ENCODE results near the gene GPR132. TPM values are rescaled to one million over a fixed set of nuclear protein-coding genes. Genes with fewer than 3 reads are reported as not detected.

GPR132 gene
- total RNA-seq, 1 experiment from 2014 or later: not detected

GRCh38 chr14:105069871-105070759, 4.9 kb upstream of the GPR132 start:
- Histone ChIP-seq H3K4me2 (ENCODE audit: low read depth, low read length, poor library complexity, severe bottlenecking) (no peak overlapping the region), H3K4me3 (ENCODE audit: low read length) (no peak overlapping the region), H3K9me2 (replicated peaks; ENCODE audit: insufficient read depth, low read length) (no peaks in the 10 kb centered on the region), H3K4me1 (ENCODE audit: low read length) (peaks cover 4% of the 10 kb centered on the region; the same call in 1 of the 2 replicates), H3K9ac (ENCODE audit: low read length) (no peak overlapping the region), H3K27ac (ENCODE audit: low read length) (no peak overlapping the region), H3K27me3 (ENCODE audit: low read length) (no peaks in the 10 kb centered on the region; the same call in 1 of the 2 replicates), H3K36me3 (ENCODE audit: insufficient read depth, low read length) (no peaks in the 10 kb centered on the region), H4K20me1 (ENCODE audit: insufficient read depth, low read depth, low read length) (no peaks in the 10 kb centered on the region; the same call in 1 of the 2 replicates), H3K79me2 (ENCODE audit: low read length) (no peaks in the 10 kb centered on the region), H2AFZ (ENCODE audit: low read length) (no peak overlapping the region), H3K9me3 (ENCODE audit: low read length) (no peaks in the 10 kb centered on the region)
- DNase-seq: no peak

GRCh38 chr14:105069522-105069870, 4.3 kb upstream of the GPR132 start:
- no peaks in the 10 kb centered on the region for H3K9me3 ChIP-seq (ENCODE audit: low read length)
- no peaks in the 10 kb centered on the region for H3K9me2 ChIP-seq (replicated peaks; ENCODE audit: insufficient read depth, low read length)
- H3K4me3 ChIP-seq (ENCODE audit: low read length): no peak overlapping the region
- H3K79me2 ChIP-seq (ENCODE audit: low read length): no peaks in the 10 kb centered on the region
- H3K4me1 ChIP-seq (ENCODE audit: low read length): peaks cover 4% of the 10 kb centered on the region; the same call in 1 of the 2 replicates
- no peak overlapping the region for H2AFZ ChIP-seq (ENCODE audit: low read length)
- no peak for DNase-seq
- H3K4me2 ChIP-seq (ENCODE audit: low read depth, low read length, poor library complexity, severe bottlenecking): no peak overlapping the region
- H3K36me3 ChIP-seq (ENCODE audit: insufficient read depth, low read length): no peaks in the 10 kb centered on the region
- no peak overlapping the region for H3K9ac ChIP-seq (ENCODE audit: low read length)
- no peak overlapping the region for H3K27ac ChIP-seq (ENCODE audit: low read length)
- H4K20me1 ChIP-seq (ENCODE audit: insufficient read depth, low read depth, low read length): no peaks in the 10 kb centered on the region; the same call in 1 of the 2 replicates
- no peaks in the 10 kb centered on the region; the same call in 1 of the 2 replicates for H3K27me3 ChIP-seq (ENCODE audit: low read length)

- no peak overlapping the region for H3K27ac ChIP-seq (ENCODE audit: low read length)
- H3K9ac ChIP-seq (ENCODE audit: low read length): no peak overlapping the region
- H4K20me1 ChIP-seq (ENCODE audit: insufficient read depth, low read depth, low read length): no peaks in the 10 kb centered on the region; the same call in 1 of the 2 replicates
- no peak overlapping the region for H3K4me3 ChIP-seq (ENCODE audit: low read length)
- H3K79me2 ChIP-seq (ENCODE audit: low read length): no peaks in the 10 kb centered on the region
- no peak for DNase-seq
- H3K4me1 ChIP-seq (ENCODE audit: low read length): peaks cover 4% of the 10 kb centered on the region; the same call in 1 of the 2 replicates
- no peak overlapping the region for H3K4me2 ChIP-seq (ENCODE audit: low read depth, low read length, poor library complexity, severe bottlenecking)
- H3K27me3 ChIP-seq (ENCODE audit: low read length): no peaks in the 10 kb centered on the region; the same call in 1 of the 2 replicates
- no peaks in the 10 kb centered on the region for H3K9me3 ChIP-seq (ENCODE audit: low read length)
- no peaks in the 10 kb centered on the region for H3K36me3 ChIP-seq (ENCODE audit: insufficient read depth, low read length)
- H3K9me2 ChIP-seq (replicated peaks; ENCODE audit: insufficient read depth, low read length): no peaks in the 10 kb centered on the region
- H2AFZ ChIP-seq (ENCODE audit: low read length): no peak overlapping the region
Observed at GRCh38 chr14:105068818-105069217, 3.6 kb upstream of the GPR132 start.

- H3K9me3 ChIP-seq (ENCODE audit: low read length): no peaks in the 10 kb centered on the region
- peaks cover 4% of the 10 kb centered on the region; the same call in 1 of the 2 replicates for H3K4me1 ChIP-seq (ENCODE audit: low read length)
- no peak overlapping the region for H3K27ac ChIP-seq (ENCODE audit: low read length)
- H4K20me1 ChIP-seq (ENCODE audit: insufficient read depth, low read depth, low read length): no peaks in the 10 kb centered on the region; the same call in 1 of the 2 replicates
- no peak for DNase-seq
- no peak overlapping the region for H3K4me2 ChIP-seq (ENCODE audit: low read depth, low read length, poor library complexity, severe bottlenecking)
- no peaks in the 10 kb centered on the region; the same call in 1 of the 2 replicates for H3K27me3 ChIP-seq (ENCODE audit: low read length)
- no peaks in the 10 kb centered on the region for H3K79me2 ChIP-seq (ENCODE audit: low read length)
- no peak overlapping the region for H3K4me3 ChIP-seq (ENCODE audit: low read length)
- no peak overlapping the region for H3K9ac ChIP-seq (ENCODE audit: low read length)
- H2AFZ ChIP-seq (ENCODE audit: low read length): no peak overlapping the region
- H3K9me2 ChIP-seq (replicated peaks; ENCODE audit: insufficient read depth, low read length): no peaks in the 10 kb centered on the region
- no peaks in the 10 kb centered on the region for H3K36me3 ChIP-seq (ENCODE audit: insufficient read depth, low read length)
Observed at GRCh38 chr14:105067969-105068301, 2.7 kb upstream of the GPR132 start.

GRCh38 chr14:105067140-105067968, 2.1 kb upstream of the GPR132 start:
- Histone ChIP-seq H3K9me3 (ENCODE audit: low read length) (no peaks in the 10 kb centered on the region), H3K36me3 (ENCODE audit: insufficient read depth, low read length) (no peaks in the 10 kb centered on the region), H3K4me1 (ENCODE audit: low read length) (peaks cover 4% of the 10 kb centered on the region; the same call in 1 of the 2 replicates), H2AFZ (ENCODE audit: low read length) (no peak overlapping the region), H4K20me1 (ENCODE audit: insufficient read depth, low read depth, low read length) (no peaks in the 10 kb centered on the region; the same call in 1 of the 2 replicates), H3K27me3 (ENCODE audit: low read length) (no peaks in the 10 kb centered on the region; the same call in 1 of the 2 replicates), H3K79me2 (ENCODE audit: low read length) (no peaks in the 10 kb centered on the region), H3K9ac (ENCODE audit: low read length) (no peak overlapping the region), H3K9me2 (replicated peaks; ENCODE audit: insufficient read depth, low read length) (no peaks in the 10 kb centered on the region), H3K27ac (ENCODE audit: low read length) (no peak overlapping the region), H3K4me3 (ENCODE audit: low read length) (no peak overlapping the region), H3K4me2 (ENCODE audit: low read depth, low read length, poor library complexity, severe bottlenecking) (no peak overlapping the region)
- no peak for DNase-seq

GRCh38 chr14:105066240-105067071, 1.2 kb upstream of the GPR132 start:
- no peak overlapping the region for H3K27ac ChIP-seq (ENCODE audit: low read length)
- no peak for DNase-seq
- no peaks in the 10 kb centered on the region for H4K20me1 ChIP-seq (ENCODE audit: insufficient read depth, low read depth, low read length)
- no peak overlapping the region for H3K4me2 ChIP-seq (ENCODE audit: low read depth, low read length, poor library complexity, severe bottlenecking)
- no peak overlapping the region for H3K4me3 ChIP-seq (ENCODE audit: low read length)
- no peaks in the 10 kb centered on the region for H3K79me2 ChIP-seq (ENCODE audit: low read length)
- H3K36me3 ChIP-seq (ENCODE audit: insufficient read depth, low read length): no peaks in the 10 kb centered on the region
- H3K9me2 ChIP-seq (replicated peaks; ENCODE audit: insufficient read depth, low read length): no peaks in the 10 kb centered on the region
- H3K4me1 ChIP-seq (ENCODE audit: low read length): peaks cover 4% of the 10 kb centered on the region; the same call in 1 of the 2 replicates
- no peaks in the 10 kb centered on the region for H3K9me3 ChIP-seq (ENCODE audit: low read length)
- no peak overlapping the region for H3K9ac ChIP-seq (ENCODE audit: low read length)
- no peaks in the 10 kb centered on the region; the same call in 1 of the 2 replicates for H3K27me3 ChIP-seq (ENCODE audit: low read length)
- H2AFZ ChIP-seq (ENCODE audit: low read length): no peak overlapping the region

GRCh38 chr14:105064721-105065143, 498 bp downstream of the GPR132 start:
- H3K79me2 ChIP-seq (ENCODE audit: low read length): no peaks in the 10 kb centered on the region
- H2AFZ ChIP-seq (ENCODE audit: low read length): no peak overlapping the region
- H3K9me2 ChIP-seq (replicated peaks; ENCODE audit: insufficient read depth, low read length): no peaks in the 10 kb centered on the region
- no peaks in the 10 kb centered on the region for H4K20me1 ChIP-seq (ENCODE audit: insufficient read depth, low read depth, low read length)
- no peaks in the 10 kb centered on the region for H3K9me3 ChIP-seq (ENCODE audit: low read length)
- H3K27me3 ChIP-seq (ENCODE audit: low read length): no peaks in the 10 kb centered on the region
- H3K36me3 ChIP-seq (ENCODE audit: insufficient read depth, low read length): no peaks in the 10 kb centered on the region
- H3K4me1 ChIP-seq (ENCODE audit: low read length): peaks cover 7% of the 10 kb centered on the region
- H3K4me2 ChIP-seq (ENCODE audit: low read depth, low read length, poor library complexity, severe bottlenecking): no peak overlapping the region
- no peak for DNase-seq
- no peak overlapping the region for H3K27ac ChIP-seq (ENCODE audit: low read length)
- no peak overlapping the region for H3K4me3 ChIP-seq (ENCODE audit: low read length)
- H3K9ac ChIP-seq (ENCODE audit: low read length): no peak overlapping the region

Data from Karpas-422 (cell line).